ENCODE measurements around the gene SAMD11.
"Not testable (repeated sequence)": the region's sequence is repeated elsewhere in the genome, so short reads cannot be mapped to it uniquely, and the experiment has no call there.

SAMD11 gene, protein sequence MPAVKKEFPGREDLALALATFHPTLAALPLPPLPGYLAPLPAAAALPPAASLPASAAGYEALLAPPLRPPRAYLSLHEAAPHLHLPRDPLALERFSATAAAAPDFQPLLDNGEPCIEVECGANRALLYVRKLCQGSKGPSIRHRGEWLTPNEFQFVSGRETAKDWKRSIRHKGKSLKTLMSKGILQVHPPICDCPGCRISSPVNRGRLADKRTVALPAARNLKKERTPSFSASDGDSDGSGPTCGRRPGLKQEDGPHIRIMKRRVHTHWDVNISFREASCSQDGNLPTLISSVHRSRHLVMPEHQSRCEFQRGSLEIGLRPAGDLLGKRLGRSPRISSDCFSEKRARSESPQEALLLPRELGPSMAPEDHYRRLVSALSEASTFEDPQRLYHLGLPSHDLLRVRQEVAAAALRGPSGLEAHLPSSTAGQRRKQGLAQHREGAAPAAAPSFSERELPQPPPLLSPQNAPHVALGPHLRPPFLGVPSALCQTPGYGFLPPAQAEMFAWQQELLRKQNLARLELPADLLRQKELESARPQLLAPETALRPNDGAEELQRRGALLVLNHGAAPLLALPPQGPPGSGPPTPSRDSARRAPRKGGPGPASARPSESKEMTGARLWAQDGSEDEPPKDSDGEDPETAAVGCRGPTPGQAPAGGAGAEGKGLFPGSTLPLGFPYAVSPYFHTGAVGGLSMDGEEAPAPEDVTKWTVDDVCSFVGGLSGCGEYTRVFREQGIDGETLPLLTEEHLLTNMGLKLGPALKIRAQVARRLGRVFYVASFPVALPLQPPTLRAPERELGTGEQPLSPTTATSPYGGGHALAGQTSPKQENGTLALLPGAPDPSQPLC

DNA sequence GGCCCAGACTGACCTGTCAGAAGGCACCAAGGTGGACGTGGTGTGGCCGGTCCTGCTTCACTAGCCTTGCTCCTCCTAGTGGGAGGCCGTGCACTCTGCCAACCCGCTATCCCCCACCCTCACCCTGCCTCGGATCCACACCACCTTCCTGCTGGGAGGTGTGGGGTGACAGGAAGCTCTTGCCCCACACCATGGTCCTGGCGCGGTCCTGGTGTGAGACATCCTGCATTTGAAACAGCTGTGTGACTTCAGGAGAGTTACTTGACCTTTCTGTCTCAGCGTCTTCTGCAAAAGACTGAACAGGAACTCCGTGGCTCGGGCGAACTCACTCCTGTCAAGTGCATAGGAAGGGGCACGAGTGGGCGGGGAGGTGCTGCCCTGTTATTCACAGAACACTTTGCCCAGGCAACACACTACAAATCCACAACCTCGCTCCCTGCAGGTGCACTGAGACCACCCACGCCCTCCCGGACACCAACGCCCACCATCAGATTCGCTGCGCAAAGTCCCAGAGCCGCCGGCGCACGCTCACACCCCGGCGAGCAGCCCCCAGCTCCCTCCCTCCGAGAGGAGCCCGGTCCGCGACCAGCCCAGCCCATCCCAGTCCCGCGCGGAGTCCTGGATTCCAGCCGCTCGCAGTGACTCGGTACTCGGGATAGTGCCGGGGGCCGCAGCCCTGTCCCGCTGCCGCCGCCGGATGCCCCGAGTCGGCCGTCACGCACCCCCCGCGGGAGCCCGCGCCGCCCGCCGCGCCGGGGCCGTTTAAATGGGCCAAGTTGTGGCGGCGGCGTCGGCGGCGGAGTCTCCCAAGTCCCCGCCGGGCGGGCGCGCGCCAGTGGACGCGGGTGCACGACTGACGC lies at the start of gene SAMD11:
SAMD11 (plus strand) TSS at position 793 of the 860 bp plus-strand sequence. CDS start 509 bp downstream, outside the sequence.
- peak; percentile 69 for DNase-seq (ENCODE audit: low read depth, low spot score)

DNA sequence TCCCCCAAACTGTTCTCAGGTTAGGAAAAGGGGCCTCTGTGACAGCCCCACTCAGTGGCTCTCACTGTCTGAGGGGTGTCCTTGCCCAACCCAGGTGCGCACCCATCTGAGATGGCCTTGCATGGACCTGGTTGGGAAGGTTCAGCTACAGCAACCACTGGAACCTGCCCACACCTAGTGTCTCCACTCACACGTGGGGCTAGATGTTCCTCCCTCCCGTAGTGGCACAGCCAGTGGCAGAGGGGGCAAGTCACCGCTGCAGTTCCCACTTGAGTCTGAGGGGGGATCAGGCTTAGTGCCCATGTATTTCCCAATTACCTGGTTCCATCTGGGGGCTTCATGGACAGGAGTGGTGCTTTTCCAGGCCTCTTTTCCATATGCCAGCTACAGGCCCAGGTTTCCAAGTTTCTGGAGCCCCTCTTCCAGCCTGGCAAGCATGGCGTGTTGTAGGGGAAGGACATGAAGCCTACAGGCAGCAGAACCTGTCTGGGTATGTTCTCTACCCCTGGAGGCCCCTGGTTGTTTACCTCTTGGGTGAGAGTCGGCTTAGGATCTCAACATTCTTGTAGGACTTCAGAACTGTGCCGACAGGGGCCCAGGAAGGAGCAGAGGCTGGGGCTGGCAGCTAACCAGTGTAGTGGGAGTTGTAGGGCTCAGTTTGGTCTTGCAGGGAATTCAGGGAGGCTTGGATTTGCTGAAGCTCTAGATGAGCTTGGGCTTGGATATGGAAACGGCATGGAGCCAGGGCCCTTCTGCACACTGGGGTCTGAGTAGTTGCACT lies 47.1 kb upstream of the SAMD11 start:
- not testable (repeated sequence) for DNase-seq (ENCODE audit: low read depth, low spot score)

DNA sequence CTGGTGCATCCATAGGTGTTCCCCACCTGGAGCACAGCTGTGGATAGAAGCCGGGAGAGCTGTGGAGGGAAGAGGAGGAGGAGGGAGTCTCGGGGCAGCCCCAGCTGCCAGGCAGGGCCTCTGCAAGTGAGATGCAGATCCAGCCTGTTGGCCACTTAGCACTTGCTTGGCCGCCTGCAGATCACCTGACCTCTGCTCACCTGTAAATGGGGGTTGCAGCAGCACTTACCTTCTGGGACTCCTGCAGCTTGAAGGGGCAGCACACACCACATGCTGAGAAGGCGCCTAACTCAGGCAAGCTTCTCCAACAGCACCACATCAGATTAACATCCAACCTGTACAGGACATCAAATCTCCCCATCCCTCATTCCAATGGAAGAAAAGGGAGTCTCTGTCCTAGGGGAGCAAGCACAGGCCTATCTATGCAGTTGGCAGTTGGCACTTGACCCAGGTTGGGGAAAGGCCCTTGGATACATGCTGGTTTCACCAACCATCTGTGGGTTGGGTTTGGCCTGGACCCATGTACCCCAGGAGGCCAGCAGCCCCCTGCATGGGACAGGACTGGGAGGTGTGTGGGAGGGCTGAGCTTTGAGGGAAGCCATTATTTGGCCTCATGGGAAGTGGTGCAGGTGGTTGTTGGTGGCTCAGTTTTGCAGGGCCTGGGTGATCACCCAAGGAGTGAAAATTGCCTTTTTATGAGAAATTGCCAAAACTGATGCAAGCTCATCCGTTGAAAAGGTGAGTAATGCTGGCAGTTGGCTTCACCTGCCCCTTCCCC lies 46.3 kb upstream of the SAMD11 start:
- DNase-seq (ENCODE audit: low read depth, low spot score): not testable (repeated sequence)

DNA sequence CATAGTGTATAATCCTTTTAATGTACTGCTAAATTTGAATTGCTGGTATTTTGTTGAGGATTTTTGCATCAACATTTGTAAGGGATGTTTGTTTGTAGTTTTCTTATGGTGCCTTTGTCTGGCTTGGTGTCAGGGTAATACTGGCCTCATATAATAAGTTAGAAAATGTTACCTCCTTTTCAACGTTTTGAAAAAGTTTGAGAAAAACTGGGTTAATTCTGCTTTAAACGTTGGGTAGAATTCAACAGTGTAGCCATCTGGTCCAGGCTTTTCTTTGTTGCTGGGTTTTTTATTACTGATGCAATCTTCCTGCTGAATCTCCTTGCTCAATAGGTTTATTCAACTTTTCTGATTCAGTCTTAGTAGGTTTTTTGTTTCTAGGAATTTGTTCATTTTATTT lies 43.2 kb upstream of the SAMD11 start:
- DNase-seq (ENCODE audit: low read depth, low spot score): not testable (repeated sequence)

DNA sequence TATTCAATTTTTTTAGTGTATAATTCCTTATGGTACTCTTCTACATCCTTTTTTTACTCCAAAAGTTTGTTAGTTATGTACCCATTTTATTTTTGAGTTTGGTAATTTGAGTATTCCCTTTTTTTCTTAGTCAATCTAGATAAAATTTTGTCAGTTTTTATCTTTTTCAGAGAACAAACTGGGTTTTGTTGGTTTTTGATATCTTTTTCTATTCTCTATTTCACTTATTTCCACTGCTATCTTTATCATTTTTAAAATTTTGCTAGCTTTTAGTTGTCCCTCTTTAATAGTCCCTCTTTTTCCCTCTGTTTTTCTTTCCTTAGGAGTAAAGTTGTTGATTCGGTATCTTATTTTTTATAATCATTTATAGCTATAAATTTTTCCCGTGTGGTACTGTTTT lies 42.8 kb upstream of the SAMD11 start:
- not testable (repeated sequence) for DNase-seq (ENCODE audit: low read depth, low spot score)

DNA sequence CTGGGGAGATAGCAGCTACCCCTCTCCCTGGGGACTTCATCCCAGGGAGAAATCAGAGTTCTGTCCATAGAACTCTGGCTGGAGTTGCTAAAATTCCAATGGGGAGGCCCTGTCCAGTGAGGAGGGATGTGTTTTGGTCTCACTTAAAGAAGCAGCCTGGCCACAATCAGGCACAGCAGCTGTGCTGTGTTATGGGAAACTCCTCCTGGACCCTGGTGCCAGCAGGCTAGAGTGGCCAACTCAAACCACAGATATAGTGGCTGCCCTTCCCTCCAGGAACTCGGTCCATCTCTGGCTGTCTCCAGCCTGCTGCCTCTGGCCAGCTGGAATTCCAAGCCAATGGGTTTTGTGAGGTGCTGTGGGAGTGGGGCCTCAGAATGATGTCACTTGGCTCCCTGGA lies 37.4 kb upstream of the SAMD11 start:
- DNase-seq (ENCODE audit: low read depth, low spot score): no peak

DNA sequence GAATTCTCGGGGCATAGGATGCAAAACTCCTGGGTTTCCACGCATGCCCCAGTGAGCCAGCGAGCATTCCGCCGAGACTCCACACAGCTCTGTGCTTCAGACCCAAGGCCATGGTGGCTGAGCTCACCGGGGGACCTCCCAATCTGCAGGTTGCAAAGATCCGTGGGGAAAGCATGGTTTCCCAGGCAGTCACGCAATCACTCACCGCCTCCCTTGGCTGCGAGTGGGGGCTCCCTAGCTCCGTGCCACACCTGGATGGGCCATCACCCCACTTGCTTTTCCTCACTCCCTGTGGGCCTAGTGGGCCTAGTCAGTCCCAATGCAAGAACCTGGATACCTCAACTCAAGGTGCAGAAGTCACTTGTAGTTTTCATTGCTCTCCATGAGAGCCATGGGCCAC lies 37.0 kb upstream of the SAMD11 start:
- no peak for DNase-seq (ENCODE audit: low read depth, low spot score)

DNA sequence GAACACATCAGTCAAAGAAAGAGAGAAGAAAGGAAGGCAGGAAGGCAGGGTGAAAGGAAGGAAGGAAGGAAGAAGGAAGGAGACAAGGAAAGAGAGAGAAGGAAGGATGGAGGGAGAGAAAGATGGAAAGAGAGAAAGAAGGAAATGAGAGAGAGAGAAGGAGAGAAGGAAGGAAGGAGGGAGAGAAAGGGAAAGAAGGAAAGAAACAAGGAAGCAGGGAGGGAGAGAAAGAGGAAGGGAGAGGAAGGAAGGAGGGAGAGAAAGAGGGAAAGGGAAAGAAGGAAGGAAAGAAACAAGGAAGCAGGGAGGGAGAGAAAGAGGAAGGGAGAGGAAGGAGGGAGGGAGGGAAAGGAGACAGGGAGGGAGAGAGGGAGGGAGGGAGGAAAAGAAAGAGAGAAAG lies 35.4 kb upstream of the SAMD11 start:
- no peak for DNase-seq (ENCODE audit: low read depth, low spot score)

DNA sequence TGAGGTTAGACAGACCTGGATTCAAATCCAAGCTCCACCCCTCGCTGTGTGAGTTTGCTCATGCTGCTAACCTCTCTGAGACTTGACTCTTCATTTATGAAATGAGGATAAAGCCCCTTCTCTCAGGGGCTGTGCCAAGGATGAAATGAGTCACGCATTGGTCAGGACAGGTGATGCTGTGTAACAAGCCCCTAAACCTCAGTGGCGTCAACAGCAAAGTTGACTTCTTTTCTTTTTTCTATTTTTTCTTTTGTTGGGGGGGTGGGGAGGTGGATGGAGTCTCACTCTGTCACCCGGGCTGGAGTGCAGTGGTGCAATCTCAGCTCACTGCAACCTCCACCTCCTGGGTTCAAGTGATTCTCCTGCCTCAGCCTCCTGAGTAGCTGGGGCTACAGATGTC lies 33.9 kb upstream of the SAMD11 start:
- DNase-seq (ENCODE audit: low read depth, low spot score): not testable (repeated sequence)

DNA sequence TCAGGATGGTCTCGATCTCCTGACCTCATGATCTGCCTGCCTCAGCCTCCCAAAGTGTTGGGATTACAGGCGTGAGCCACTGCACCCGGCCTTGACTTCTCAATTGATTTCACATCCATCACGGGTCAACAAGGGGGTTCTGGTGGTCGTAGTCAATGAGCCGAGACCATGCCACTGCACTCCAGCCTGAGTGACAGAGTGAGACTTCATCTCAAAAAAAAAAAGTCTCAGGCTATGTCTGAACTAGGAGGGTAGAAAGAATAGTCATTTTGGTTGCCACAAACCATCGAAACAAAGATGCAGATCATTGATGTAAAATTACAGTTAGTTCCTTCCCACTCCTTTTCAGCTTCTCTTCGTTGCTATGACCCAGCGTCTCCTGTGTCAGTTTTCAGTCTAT lies 33.5 kb upstream of the SAMD11 start:
- DNase-seq (ENCODE audit: low read depth, low spot score): not testable (repeated sequence)

DNA sequence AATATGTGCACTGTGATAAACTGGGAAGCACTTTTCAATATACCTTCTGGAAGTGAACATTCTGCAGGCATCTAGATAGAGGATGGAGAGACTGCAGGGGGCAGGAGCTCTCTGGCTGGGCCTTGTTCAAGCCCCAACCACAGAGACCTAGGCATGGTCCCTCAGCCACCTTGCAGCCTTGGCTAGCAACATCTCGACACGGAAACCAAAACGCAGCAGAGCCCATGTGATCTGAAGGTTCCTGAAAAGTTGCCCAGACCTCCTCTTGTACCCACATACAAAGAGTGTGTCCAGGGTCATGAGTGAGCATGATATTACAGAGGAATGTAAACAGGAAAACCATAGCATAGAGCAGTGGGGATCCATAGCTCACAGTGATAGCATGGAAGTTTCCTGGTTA lies 33.1 kb upstream of the SAMD11 start:
- no peak for DNase-seq (ENCODE audit: low read depth, low spot score)

DNA sequence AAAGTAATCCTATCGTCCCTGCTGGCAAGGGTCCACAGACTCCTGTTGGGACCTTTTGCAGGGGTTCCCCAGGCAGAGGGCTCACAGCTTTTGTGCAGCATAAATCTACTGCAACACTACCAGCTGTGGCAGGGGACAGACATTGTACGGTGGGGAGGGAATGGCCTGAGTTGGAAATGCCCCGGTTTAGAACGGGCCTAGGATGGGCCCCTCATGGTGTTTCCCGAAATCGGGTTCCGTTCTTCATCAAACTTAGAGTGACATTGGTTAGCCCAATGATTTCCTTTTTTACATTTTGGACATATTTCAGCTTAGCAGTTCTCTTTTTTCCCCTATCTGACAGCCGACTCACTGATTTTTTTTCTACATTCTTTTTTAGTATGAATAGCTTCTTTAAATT lies 26.5 kb upstream of the SAMD11 start:
- DNase-seq (ENCODE audit: low read depth, low spot score): no peak

DNA sequence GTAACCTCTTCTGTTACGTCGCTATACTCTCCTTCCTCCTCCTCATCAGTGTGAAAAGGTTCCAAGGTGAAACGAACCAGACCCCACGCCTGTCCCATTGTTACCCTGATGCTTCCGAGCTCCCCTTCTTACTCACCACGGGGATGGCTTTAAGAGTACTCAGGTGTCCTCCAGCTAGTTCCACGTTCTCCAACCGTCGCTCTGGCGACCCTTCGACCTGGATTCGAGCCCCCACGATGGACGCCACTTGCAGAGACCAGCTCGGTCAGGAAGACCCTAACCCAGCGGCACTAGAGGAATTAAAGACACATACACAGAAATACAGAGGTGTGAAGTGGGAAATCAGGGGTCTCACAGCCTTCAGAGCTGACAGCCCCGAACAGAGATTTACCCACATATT lies 25.8 kb upstream of the SAMD11 start:
- DNase-seq (ENCODE audit: low read depth, low spot score): not testable (repeated sequence)

DNA sequence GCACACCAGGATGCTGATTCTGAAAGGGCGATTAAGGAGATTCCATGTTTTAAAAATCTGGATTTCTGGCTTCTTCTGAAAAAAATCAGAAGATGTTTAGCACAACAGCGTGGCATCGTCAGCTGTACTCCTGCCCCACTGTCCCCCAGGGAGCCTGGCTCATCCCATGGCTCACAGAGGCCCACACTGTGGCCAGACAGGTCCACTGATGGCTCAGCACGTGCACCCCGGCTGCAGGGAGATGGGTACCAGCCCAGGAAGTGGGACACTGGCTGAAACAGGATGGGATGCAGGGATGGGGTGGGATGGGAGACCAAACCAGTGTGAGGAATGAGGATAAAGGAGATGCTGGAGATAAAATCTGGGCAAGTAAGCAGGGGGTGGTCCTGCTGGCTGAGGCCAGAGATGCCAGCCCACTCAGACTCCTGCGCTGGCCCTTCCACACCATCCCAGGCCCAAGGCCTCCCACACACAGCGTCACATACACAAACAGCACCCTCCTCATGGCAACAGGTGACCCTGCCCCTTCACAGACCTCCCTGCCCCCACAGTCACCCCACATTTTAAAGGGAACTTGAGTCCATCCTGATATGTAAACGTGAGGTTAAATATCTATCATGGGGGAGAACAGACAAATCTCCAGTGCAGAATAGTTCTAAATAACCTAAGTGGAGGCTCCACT lies 23.9 kb upstream of the SAMD11 start:
- DNase-seq (ENCODE audit: low read depth, low spot score): no peak

DNA sequence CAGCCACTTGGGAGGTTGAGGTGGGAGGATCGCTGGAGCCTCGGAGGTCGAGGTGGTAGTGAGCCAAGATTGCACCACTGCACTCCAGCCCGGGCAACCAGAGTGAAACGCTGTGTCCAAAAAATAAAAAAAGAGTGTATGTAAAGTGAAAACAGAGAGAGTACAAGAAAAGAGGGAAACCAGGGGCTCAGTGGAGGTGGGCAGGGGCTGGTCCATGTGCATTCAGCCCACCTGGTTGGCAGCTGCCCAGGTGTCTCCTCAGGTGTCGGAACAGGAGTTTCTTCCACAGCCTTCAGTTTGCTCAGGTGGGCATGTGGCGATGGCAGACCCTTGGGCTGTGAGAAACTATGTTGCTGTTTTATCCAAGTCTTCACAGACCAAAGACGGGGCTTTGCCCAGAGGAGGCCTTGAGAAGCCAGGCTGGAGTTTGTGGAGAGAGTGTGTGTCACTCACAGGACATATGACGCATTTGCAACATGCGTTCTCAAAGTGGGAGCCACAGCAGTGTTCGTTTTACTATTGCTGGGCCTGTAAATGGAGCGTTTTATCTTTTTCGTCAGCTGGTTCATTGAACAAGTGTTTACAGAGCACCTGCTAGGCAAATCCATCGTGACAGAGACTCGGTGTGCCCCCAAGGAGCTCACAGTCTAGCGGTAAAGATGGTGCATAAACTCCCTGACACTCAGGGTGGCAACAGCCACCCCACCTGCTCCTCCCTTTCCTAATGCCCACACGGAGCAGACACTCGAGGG lies 22.4 kb upstream of the SAMD11 start:
- no peak for DNase-seq (ENCODE audit: low read depth, low spot score)

DNA sequence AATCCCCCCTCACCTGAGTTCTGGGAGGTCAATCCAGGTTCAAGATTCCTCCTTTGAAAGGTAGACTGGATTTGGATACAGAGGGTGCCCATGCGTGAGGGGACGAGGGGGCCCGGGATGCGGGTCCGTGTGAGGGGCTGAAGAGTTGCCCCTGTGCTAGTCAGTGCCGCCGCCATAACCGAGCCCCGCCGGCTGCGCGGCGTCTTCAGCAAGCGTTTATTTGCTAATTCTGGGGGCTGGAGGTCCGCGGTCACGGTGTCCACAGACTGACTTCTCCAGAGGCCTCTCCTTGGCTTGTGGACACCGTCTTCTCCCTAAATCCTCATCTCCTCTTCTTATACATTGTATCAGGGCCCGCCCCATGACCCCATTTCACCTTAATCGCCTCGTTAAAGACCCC lies 20.9 kb upstream of the SAMD11 start:
- DNase-seq (ENCODE audit: low read depth, low spot score): no peak

DNA sequence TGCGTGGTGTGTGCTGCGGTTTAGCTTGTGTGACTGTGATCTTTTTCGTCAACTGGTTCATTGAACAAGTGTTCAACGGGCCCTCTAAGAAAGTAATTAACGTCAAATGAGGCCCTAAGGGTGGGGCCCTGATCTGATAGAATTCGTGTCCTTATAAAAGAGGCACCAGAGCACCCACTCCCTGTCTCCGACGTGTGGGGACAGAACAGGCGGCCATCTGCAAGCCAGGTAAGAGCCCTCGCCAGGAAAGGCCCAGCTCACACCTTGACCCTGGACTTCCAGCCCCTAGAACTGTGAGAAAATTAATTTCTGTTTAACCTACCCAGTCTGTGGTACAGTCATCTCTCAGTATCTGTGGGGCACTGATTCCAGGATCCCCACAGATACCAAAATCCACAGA lies 20.4 kb upstream of the SAMD11 start:
- no peak for DNase-seq (ENCODE audit: low read depth, low spot score)

DNA sequence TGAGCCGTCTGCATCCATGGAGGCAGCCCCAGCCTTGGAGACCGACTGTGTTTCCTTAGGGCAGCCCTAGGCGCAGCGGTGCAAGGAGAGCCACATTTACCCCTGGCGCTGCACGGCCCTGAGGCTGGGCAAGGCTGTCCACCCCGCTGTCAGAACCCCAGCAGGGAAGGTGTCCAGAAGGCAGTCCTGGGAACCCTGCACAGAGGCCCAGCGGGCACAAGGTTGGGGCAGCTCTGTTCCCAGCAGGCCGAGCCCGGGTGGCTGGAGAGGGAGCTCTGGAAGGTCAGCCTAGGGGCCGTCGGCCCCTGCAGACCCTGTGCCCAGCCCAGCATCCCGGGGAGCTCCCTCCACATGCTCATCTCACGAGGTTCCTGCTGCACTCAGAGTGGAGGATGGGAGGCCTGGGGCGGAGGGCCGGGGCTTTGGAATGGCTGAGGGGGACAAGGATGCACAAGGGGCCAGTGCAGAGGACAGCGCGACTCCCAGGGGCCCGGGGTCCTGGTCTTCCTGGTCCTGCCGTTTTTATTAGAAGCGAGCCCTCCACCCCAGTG lies 19.9 kb upstream of the SAMD11 start:
- DNase-seq (ENCODE audit: low read depth, low spot score): no peak
